Testis (tissue), 2 donors: ENCODE measurements around the gene AGAP1.

Experiments
- POLR2A ChIP-seq: fragments of 450-650 bp; IDR thresholded peaks from one replicate; pipeline ENCODE4 v1.6.1; 2017; ENCODE audit warnings: antibody characterized with exemption, mild to moderate bottlenecking, moderate library complexity
- TF ChIP-seq, protein P1 (sequence below), 3 experiments: fragments of 450-650 bp in 2 of 3; fragments of 200-600 bp in 1 of 3; sonication (generic) in 1 of 3; IDR thresholded peaks; one replicate each; pipeline ENCODE4 v1.5.1; 2016 to 2019; ENCODE audit warnings: antibody characterized with exemption in 3 of 3, mild to moderate bottlenecking in 2 of 3, moderate library complexity in 1 of 3

DNA sequence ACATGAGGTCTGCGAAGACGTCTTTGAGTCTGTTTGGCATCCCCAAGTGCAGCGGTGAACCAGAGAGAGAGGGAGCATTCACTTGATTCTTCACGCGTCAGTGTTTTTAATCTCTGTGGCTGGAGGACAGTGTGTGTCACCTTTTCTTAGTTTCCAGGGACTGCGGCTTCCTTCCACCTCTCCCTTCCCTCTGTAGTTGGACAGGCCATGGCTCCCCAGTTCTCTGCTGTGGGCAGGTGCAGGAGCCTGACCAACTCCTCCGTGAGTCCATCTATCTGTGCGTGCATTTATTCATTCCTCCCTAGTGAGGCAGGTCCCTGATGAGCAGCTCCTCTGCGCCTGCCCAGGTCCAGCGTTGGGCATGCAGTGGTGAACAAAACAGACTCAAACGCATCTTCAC, 42.9 kb downstream of the AGAP1 start:
- no peak for TF ChIP-seq POLR2A
- TF ChIP-seq, protein P1, sequence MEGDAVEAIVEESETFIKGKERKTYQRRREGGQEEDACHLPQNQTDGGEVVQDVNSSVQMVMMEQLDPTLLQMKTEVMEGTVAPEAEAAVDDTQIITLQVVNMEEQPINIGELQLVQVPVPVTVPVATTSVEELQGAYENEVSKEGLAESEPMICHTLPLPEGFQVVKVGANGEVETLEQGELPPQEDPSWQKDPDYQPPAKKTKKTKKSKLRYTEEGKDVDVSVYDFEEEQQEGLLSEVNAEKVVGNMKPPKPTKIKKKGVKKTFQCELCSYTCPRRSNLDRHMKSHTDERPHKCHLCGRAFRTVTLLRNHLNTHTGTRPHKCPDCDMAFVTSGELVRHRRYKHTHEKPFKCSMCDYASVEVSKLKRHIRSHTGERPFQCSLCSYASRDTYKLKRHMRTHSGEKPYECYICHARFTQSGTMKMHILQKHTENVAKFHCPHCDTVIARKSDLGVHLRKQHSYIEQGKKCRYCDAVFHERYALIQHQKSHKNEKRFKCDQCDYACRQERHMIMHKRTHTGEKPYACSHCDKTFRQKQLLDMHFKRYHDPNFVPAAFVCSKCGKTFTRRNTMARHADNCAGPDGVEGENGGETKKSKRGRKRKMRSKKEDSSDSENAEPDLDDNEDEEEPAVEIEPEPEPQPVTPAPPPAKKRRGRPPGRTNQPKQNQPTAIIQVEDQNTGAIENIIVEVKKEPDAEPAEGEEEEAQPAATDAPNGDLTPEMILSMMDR (IDR thresholded peaks at IDR 0.05) = no peak
